ENCODE measurements around the gene KBTBD4. TPM values are rescaled to one million over a fixed set of nuclear protein-coding genes. Genes with fewer than 3 reads are reported as not detected.
"Not testable (repeated sequence)": the region's sequence is repeated elsewhere in the genome, so short reads cannot be mapped to it uniquely, and the experiment has no call there.

KBTBD4 gene
- total RNA-seq, 2 experiments from 2014 or later, result 11.9 to 18.4 TPM

DNA sequence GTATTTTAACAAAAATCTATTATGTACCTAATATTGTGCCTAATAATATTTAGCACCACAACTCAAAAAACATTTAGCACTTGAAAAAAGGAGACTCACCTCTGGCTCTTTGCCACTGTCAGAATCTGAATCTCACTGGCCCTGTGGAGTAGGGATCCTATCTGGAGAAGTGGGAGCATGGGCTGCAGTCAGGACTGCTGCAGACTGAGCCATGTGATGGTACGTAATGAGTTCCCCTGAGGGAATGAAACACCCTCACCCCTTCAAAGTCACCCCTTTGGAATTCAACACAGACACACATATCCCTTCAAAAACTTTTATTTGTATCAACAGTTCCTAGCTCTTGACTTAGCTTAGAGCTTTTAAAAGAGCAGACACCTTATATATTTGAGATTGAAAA is 6.9 kb downstream of the KBTBD4 start:
- no peaks in the 10 kb centered on the region for H3K27me3 Mint-ChIP-seq
- peaks cover 15% of the 10 kb centered on the region for H3K4me1 Mint-ChIP-seq
- intact Hi-C loops (cut with DNase I, micrococcal nuclease), result no loop called here
- H3K9me3 Mint-ChIP-seq (ENCODE audit: low read depth), result no peaks in the 10 kb centered on the region
- ChIA-PET CTCF (interaction anchor here (0.8 kb wide), 1 partner anchor 57 kb away, joined by 3 read pairs; no protein-coding TSS in a partner anchor), POLR2A (interaction anchor here (0.6 kb wide), 1 partner anchor 98 kb away, joined by 4 read pairs; no protein-coding TSS in a partner anchor)
- H3K36me3 Mint-ChIP-seq (ENCODE audit: low read depth), result peaks cover 46% of the 10 kb centered on the region
- DNase-seq, result no peak
- ATAC-seq, result no peak
- no peak overlapping the region for H3K27ac Mint-ChIP-seq
- H3K4me3 Mint-ChIP-seq, result no peak overlapping the region

DNA sequence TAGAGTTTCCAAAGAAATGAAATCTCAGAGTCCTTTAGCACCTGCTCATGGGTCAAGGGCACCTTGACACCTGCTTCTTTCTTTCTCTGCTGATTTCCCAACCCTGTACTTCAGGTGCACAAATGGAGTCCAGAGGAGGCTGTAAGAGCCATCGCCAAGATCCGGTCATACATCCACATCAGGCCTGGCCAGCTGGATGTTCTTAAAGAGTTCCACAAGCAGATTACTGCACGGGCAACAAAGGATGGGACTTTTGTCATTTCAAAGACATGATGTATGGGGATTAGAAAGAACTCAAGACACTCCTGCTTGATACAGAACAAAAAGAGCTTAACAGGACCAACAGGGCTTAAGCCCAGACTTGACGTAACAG is 7.4 kb downstream of the KBTBD4 start:
- no peak overlapping the region for H3K4me3 Mint-ChIP-seq
- peaks cover 17% of the 10 kb centered on the region for H3K4me1 Mint-ChIP-seq
- peak overlapping the region; percentile 33 for H3K27ac Mint-ChIP-seq
- no peaks in the 10 kb centered on the region for H3K27me3 Mint-ChIP-seq
- ATAC-seq (no peak), DNase-seq (no peak)
- ChIA-PET CTCF (interaction anchor here (0.8 to 1.8 kb wide), 3 partner anchors 16 to 56 kb away, joined by 3 to 6 read pairs (median 4); partner anchors contain the start of gene CELF1), POLR2A (no interaction called here)
- H3K36me3 Mint-ChIP-seq (ENCODE audit: low read depth), result peaks cover 43% of the 10 kb centered on the region
- H3K9me3 Mint-ChIP-seq (ENCODE audit: low read depth), result no peaks in the 10 kb centered on the region
- intact Hi-C loops (cut with DNase I, micrococcal nuclease), result no loop called here

DNA sequence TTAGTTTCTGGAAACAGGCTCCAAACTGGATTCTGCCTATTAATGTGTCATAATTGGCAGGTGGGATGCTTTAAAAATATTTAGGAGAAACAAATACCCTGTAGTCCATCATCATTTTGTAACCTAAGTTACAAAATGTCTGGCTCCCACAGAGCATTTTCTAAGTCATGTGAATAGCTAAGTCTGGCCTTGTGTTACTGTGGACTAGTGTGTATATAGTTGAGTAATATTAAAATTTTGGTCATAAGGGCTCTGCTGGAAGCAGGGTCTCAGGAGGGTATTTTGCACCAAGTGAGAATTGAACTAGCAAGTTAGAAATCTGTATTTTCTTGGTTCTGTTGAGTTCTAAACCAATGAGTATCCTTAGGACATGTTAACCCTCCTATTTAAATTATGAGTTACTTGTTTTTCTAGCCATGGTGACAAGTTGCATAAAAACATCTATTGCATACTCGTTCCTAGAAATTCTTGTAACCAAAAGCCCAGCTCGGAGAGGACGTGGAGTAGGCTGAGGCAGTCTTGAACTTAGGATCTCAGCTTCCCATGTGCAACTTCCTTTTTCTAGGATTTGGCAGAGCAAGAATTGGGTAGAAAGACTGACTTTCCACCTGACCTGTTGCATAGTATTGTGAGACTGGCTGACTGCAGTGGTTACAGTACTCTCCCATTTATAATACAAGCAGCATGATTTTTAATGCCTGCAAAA is 8.0 kb downstream of the KBTBD4 start:
- peaks cover 15% of the 10 kb centered on the region for H3K4me1 Mint-ChIP-seq
- ChIA-PET POLR2A (no interaction called here), CTCF (interaction anchor here (1.3 to 1.8 kb wide), 2 partner anchors 15 to 17 kb away, joined by 4 to 6 read pairs; partner anchors contain the start of gene CELF1)
- ATAC-seq (no peak), DNase-seq (no peak)
- intact Hi-C loops (cut with DNase I, micrococcal nuclease), result no loop called here
- H3K9me3 Mint-ChIP-seq (ENCODE audit: low read depth), result no peaks in the 10 kb centered on the region
- H3K36me3 Mint-ChIP-seq (ENCODE audit: low read depth), result peaks cover 39% of the 10 kb centered on the region
- H3K27me3 Mint-ChIP-seq, result no peaks in the 10 kb centered on the region
- no peak overlapping the region for H3K27ac Mint-ChIP-seq
- no peak overlapping the region for H3K4me3 Mint-ChIP-seq

DNA sequence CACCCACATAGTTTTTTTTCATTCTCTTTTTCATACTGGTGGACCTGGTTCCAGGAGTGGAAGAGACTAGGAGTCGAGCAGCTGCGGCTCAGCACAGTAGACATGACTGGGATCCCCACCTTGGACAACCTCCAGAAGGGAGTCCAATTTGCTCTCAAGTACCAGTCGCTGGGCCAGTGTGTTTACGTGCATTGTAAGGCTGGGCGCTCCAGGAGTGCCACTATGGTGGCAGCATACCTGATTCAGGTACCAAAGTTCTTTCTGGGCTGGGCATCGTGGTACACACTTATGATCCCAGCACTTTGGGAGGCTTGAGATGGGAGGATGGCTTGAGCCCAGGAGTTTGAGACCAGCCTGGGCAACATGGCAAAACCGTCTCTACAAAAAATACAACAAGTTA is 9.1 kb downstream of the KBTBD4 start:
- Mint-ChIP-seq H3K4me3 (no peak overlapping the region), H3K36me3 (ENCODE audit: low read depth) (peaks cover 34% of the 10 kb centered on the region), H3K4me1 (peaks cover 18% of the 10 kb centered on the region), H3K9me3 (ENCODE audit: low read depth) (no peaks in the 10 kb centered on the region), H3K27me3 (no peaks in the 10 kb centered on the region), H3K27ac (no peak overlapping the region)
- ATAC-seq (no peak), DNase-seq (no peak)
- ChIA-PET POLR2A (no interaction called here), CTCF (interaction anchor here (0.5 to 1.8 kb wide), 4 partner anchors 10 to 60 kb away, joined by 3 to 6 read pairs (median 4); no protein-coding TSS in a partner anchor)
- intact Hi-C loops (cut with DNase I, micrococcal nuclease), result no loop called here

DNA sequence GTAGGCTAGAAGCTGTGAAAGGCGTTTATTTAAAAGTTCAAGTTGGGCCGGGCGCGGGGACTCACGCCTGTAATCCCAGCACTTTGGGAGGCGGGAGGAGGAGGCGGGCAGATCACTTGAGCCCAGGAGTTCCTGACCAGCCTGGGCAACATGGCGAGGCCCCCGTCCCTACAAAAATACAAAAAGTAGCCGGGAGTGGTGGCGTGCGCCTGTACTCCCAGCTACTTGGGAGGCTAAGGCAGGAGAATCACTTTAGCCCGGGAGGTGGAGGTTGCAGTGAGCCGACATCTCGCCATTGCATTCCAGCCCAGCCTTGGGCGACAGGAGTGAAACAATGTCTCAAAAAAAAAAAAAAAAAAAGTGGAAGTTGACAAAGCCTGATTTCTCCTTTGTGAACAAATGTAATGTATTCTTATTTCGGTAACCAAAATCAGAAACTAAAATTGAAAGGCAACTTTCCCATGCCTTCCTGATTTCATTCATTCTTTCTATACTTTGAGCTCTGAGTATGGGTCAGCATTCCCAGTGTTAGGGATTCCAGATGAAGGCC is 12.5 kb downstream of the KBTBD4 start:
- CTCF ChIA-PET, result interaction anchor here (0.8 to 3.0 kb wide), 4 partner anchors 11 to 357 kb away, joined by 3 to 47 read pairs (median 4); partner anchors contain the start of gene CELF1
- POLR2A ChIA-PET, result interaction anchor here (0.7 to 2.0 kb wide), 3 partner anchors 12 to 282 kb away, joined by 6 to 14 read pairs (median 7); partner anchors contain the start of genes KBTBD4, NDUFS3 and NUP160
- Mint-ChIP-seq H3K4me3 (peak overlapping the region; percentile 82), H3K27ac (peak overlapping the region; percentile 75), H3K36me3 (ENCODE audit: low read depth) (peaks cover 11% of the 10 kb centered on the region), H3K4me1 (peaks cover 28% of the 10 kb centered on the region), H3K27me3 (no peaks in the 10 kb centered on the region), H3K9me3 (ENCODE audit: low read depth) (no peaks in the 10 kb centered on the region)
- ATAC-seq, result no peak
- intact Hi-C loops (cut with DNase I, micrococcal nuclease), result no loop called here
- DNase-seq, result no peak

DNA sequence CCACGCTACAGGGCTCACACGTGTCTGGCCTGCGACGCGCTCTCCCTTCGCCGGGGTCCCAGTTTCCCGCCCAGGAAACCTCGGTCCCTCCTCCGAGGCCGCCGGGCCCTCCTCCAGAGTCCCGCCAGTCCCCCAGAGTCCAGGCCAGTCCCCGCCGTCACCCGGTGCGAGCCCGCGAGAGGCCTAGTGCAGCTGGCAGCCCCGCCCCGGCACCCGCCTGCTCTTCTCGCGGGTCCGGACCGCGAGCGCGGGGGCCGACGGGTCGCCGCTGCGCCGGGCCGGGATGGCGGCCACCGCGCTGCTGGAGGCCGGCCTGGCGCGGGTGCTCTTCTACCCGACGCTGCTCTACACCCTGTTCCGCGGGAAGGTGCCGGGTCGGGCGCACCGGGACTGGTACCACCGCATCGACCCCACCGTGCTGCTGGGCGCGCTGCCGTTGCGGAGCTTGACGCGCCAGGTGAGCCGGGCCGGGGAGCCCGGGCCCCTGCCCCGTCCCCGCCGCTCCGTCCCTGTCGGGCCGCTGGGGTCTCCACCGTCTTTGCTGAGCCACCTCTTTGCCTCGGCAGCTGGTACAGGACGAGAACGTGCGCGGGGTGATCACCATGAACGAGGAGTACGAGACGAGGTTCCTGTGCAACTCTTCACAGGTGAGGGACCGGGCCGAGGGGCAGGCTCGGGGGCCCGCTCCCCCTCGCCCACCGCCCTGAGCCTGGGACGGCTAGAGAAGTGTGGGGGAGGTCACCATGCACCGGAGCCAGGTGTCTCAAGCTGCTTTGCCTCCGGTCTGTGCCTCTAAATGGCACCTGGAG is 13.2 kb downstream of the KBTBD4 start, which contains the start of gene PTPMT1:
Gene PTPMT1 (plus strand): TSS at position 260 of the 809 bp plus-strand sequence. CDS start 24 bp downstream, at position 284.
- peaks cover 28% of the 10 kb centered on the region for H3K4me1 Mint-ChIP-seq
- CTCF ChIA-PET, result interaction anchor here (0.8 to 3.0 kb wide), 7 partner anchors 12 to 356 kb away, joined by 3 to 47 read pairs (median 4); partner anchors contain the start of gene CELF1

DNA sequence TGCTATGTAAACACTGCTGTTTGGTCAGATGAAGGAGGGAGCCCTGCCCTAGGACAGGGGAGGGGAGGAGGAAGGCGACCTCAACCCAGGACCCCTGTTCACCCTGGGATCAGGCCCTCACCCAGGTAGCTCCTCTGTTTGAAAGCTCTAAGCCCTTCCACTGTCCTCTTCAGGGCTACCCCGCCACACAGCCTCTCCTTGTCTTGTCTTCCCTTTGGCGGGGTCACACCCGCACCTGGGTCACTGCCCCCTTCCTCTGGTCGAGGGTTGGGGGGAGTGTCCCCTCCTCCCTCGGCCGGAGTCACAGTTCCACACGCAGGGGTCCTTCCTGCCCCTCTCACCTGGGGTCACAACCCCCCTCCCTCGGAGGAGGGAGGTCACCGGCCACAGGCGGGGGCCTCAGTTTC is 13.8 kb downstream of the KBTBD4 start:
- peaks cover 8% of the 10 kb centered on the region for H3K36me3 Mint-ChIP-seq (ENCODE audit: low read depth)
- POLR2A ChIA-PET, result interaction anchor here (0.6 to 2.0 kb wide), 5 partner anchors 10 to 55 kb away, joined by 3 to 14 read pairs (median 7); partner anchors contain the start of genes KBTBD4 and NDUFS3
- ATAC-seq, result no peak
- peak overlapping the region; percentile 82 for H3K4me3 Mint-ChIP-seq
- no peak for DNase-seq
- peaks cover 28% of the 10 kb centered on the region for H3K4me1 Mint-ChIP-seq
- H3K27ac Mint-ChIP-seq, result peak overlapping the region; percentile 82
- intact Hi-C loops (cut with DNase I, micrococcal nuclease), result loop anchor here in 1 of 2 experiments (1.0 kb wide), 3 partner anchors 12 to 77 kb away; partner anchors contain the start of genes CELF1, KBTBD4 and MTCH2
- H3K27me3 Mint-ChIP-seq, result no peaks in the 10 kb centered on the region
- H3K9me3 Mint-ChIP-seq (ENCODE audit: low read depth), result no peaks in the 10 kb centered on the region
- CTCF ChIA-PET, result interaction anchor here (0.6 to 3.0 kb wide), 9 partner anchors 11 to 361 kb away, joined by 3 to 47 read pairs (median 3); partner anchors contain the start of gene CELF1

More for the DNA sequence above, 13.2 kb downstream of the KBTBD4 start, which contains the start of gene PTPMT1:
- DNase-seq (peak; percentile 85), ATAC-seq (peak; percentile 95)
- Mint-ChIP-seq H3K9me3 (ENCODE audit: low read depth) (no peaks in the 10 kb centered on the region), H3K27ac (peak within 1 kb of the TSS; percentile 82), H3K4me3 (peak within 1 kb of the TSS; percentile 82), H3K36me3 (ENCODE audit: low read depth) (peaks cover 9% of the 10 kb centered on the region), H3K27me3 (no peaks in the 10 kb centered on the region)
- intact Hi-C loops (cut with DNase I, micrococcal nuclease), result loop anchor here in 1 of 2 experiments (1.0 kb wide), 3 partner anchors 12 to 77 kb away; partner anchors contain the start of genes CELF1, KBTBD4 and MTCH2
- POLR2A ChIA-PET, result interaction anchor here (0.7 to 2.0 kb wide), 3 partner anchors 13 to 282 kb away, joined by 6 to 14 read pairs (median 7); partner anchors contain the start of genes KBTBD4, NDUFS3 and NUP160

DNA sequence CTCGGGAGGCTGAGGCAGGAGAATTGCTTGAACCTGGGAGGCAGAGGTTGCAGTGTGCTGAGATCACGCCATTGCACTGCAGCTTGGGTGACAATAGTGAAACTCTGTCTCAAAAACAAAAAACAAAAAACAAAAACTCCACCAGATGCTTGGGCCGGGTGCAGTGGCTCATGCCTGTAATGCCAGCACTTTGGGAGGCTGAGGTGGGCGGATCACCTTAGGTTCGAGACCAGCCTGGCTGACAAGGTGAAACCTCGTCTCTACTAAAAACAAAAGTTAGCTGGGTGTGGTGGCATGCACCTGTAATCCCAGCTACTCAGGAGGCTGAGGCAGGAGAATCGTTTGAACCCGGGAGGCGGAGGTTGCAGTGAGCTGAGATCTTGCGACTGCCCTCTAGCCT is 14.4 kb downstream of the KBTBD4 start:
- H3K27me3 Mint-ChIP-seq; ATAC-seq; DNase-seq; H3K9me3 Mint-ChIP-seq (ENCODE audit: low read depth); H3K36me3 Mint-ChIP-seq (ENCODE audit: low read depth); intact Hi-C loops (cut with DNase I, micrococcal nuclease): not testable (repeated sequence)
- Mint-ChIP-seq H3K4me3 (peak overlapping the region; percentile 82), H3K4me1 (peaks cover 28% of the 10 kb centered on the region), H3K27ac (peak overlapping the region; percentile 25)
- ChIA-PET CTCF (interaction anchor here (0.6 to 3.0 kb wide), 9 partner anchors 8 to 361 kb away, joined by 3 to 47 read pairs (median 3); partner anchors contain the start of gene CELF1), POLR2A (interaction anchor here (0.6 to 1.2 kb wide), 3 partner anchors 10 to 54 kb away, joined by 3 to 7 read pairs (median 6); no protein-coding TSS in a partner anchor)

DNA sequence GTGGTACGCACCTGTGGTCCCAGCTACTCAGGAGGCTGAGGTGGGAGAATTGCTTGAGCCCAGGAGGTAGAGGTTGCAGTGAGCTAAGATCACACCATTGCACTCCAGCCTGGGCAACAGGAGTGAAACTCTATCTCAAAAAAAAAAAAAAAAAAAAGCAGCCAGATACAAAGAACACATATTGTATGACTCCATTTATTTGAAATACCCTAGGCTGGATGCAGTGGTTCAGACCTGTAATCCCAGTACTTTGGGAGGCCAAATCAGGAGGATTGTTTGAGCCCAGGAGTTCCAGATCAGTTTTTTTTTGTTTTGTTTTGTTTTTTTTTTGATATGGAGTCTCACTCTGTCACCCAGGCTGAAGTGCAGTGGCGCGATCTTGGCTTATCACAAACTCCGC is 16.4 kb downstream of the KBTBD4 start:
- POLR2A ChIA-PET; ATAC-seq; DNase-seq; CTCF ChIA-PET; intact Hi-C loops (cut with DNase I, micrococcal nuclease); H3K36me3 Mint-ChIP-seq (ENCODE audit: low read depth); H3K9me3 Mint-ChIP-seq (ENCODE audit: low read depth); H3K27me3 Mint-ChIP-seq; H3K27ac Mint-ChIP-seq; H3K4me3 Mint-ChIP-seq: not testable (repeated sequence)
- H3K4me1 Mint-ChIP-seq, result peaks cover 27% of the 10 kb centered on the region

DNA sequence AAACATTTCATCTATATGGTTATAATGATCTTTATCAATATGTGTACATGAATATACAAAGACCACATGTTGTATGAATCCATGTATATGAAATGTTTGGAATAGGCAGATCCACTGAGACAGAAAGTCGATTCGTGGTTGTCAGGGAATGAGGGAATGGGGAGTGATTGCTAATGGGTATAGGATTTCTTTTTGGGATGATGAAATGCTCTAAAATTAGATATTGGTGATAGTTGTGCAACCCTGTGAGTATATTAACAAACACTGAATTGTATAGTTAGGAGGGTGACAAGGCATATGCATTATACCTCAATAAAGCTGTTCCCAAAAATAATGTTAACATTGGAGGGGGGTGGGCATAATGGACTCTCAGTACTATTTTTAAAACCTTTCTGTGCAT is 18.3 kb downstream of the KBTBD4 start:
- no peak overlapping the region for H3K27ac Mint-ChIP-seq
- H3K4me1 Mint-ChIP-seq, result peaks cover 17% of the 10 kb centered on the region
- no peaks in the 10 kb centered on the region for H3K27me3 Mint-ChIP-seq
- DNase-seq, result no peak
- CTCF ChIA-PET, result no interaction called here
- intact Hi-C loops (cut with DNase I, micrococcal nuclease), result no loop called here
- no peaks in the 10 kb centered on the region for H3K9me3 Mint-ChIP-seq (ENCODE audit: low read depth)
- no peak overlapping the region for H3K4me3 Mint-ChIP-seq
- no peak for ATAC-seq
- POLR2A ChIA-PET, result interaction anchor here (0.6 kb wide), 1 partner anchor 17 kb away, joined by 3 read pairs; no protein-coding TSS in a partner anchor
- H3K36me3 Mint-ChIP-seq (ENCODE audit: low read depth), result peaks cover 1% of the 10 kb centered on the region

Data from activated CD4-positive, alpha-beta T cell treated with anti-CD3 and anti-CD28 coated beads for 36 hours (primary cell).